H1 (cell line): ENCODE results near the gene CUTC. TPM values are rescaled to one million over a fixed set of nuclear protein-coding genes. Genes with fewer than 3 reads are reported as not detected.

Experiments used
- CTCF ChIA-PET: fragments of 300-600 bp; sonication (Branson Sonifier 250); formaldehyde crosslinking; loops from one replicate; lab custom pipeline; 2021; ENCODE audit not compliant: partially characterized antibody; lab: Charles Lee
- POLR2A ChIA-PET: fragments of 300-600 bp; sonication (Branson Sonifier 250); formaldehyde crosslinking; loops from one replicate; lab custom pipeline; 2021; ENCODE audit warnings: inconsistent platforms; ENCODE audit not compliant: partially characterized antibody; lab: Charles Lee
- DNase-seq, 2 experiments: peaks; one replicate each; pipeline versions ENCODE4 v3.0.0 to v3.0.0-alpha.2; 2010 to 2022; ENCODE audit warnings: low spot score in 2 of 2, low read depth in 1 of 2, mixed read lengths in 1 of 2
- FAIRE-seq: peaks from 2 replicates; lab custom pipeline; 2011; peaks lifted over from hg19 to GRCh38; lab: Jason Lieb, UNC
- H2AFZ ChIP-seq: 2 replicates; pipeline ENCODE4 v1.8.1; 2012; ENCODE audit warnings: low read length, inconsistent platforms
- H2AK5ac ChIP-seq: 2 replicates; pipeline ENCODE4 v1.6.1; 2013; ENCODE audit warnings: low read depth, low read length
- H2BK120ac ChIP-seq: replicated peaks from 2 replicates; pipeline ENCODE3; 2013; ENCODE audit warnings: low read depth, low read length, inconsistent platforms
- H2BK12ac ChIP-seq: 2 replicates; pipeline ENCODE4 v1.6.1; 2013; ENCODE audit warnings: low read depth, low read length
- H2BK15ac ChIP-seq: 2 replicates; pipeline ENCODE4 v1.6.1; 2013; ENCODE audit warnings: low read length
- H2BK20ac ChIP-seq: 2 replicates; pipeline ENCODE4 v1.6.1; 2013; ENCODE audit warnings: low read length
- H2BK5ac ChIP-seq: 2 replicates; pipeline ENCODE4 v1.6.1; 2013; ENCODE audit warnings: low read depth, low read length
- H3K14ac ChIP-seq: 2 replicates; pipeline ENCODE4 v1.6.1; 2013; ENCODE audit warnings: inconsistent platforms; ENCODE audit not compliant: insufficient read length
- H3K18ac ChIP-seq: 2 replicates; pipeline ENCODE4 v1.6.1; 2013; ENCODE audit warnings: low read length; ENCODE audit errors: extremely low read depth
- H3K23ac ChIP-seq: 2 replicates; pipeline ENCODE4 v1.6.1; 2013; ENCODE audit warnings: inconsistent platforms; ENCODE audit not compliant: insufficient read length
- H3K23me2 ChIP-seq: 2 replicates; pipeline ENCODE4 v1.6.1; 2013; ENCODE audit warnings: low read depth, low read length
- H3K27ac ChIP-seq: 2 replicates; pipeline ENCODE4 v1.6.1; 2011; ENCODE audit warnings: low read depth, low read length, inconsistent platforms
- H3K27me3 ChIP-seq, 4 experiments: replicated peaks in 1 of 4; 1 replicate in 1 of 4; 2 replicates in 3 of 4; pipeline versions ENCODE4 v1.6.1 to v1.8.1; 2011 to 2013; ENCODE audit warnings: low read length in 3 of 4, mild to moderate bottlenecking in 3 of 4, inconsistent platforms in 2 of 4, mixed read lengths in 2 of 4, moderate library complexity in 1 of 4; ENCODE audit not compliant: control insufficient read depth in 3 of 4, insufficient read depth in 3 of 4; ENCODE audit errors: extremely low read depth in 1 of 4
- H3K36me3 ChIP-seq, 4 experiments: 2 replicates each; pipeline versions ENCODE4 v1.6.1 to v1.8.1; 2011 to 2013; ENCODE audit warnings: mild to moderate bottlenecking in 4 of 4, low read length in 3 of 4, moderate library complexity in 2 of 4, control low read depth in 1 of 4, inconsistent platforms in 1 of 4; ENCODE audit not compliant: insufficient read depth in 4 of 4, control insufficient read depth in 2 of 4
- H3K4ac ChIP-seq: replicated peaks from 2 replicates; pipeline ENCODE3; 2013; ENCODE audit warnings: low read length, low read depth, mixed read lengths, inconsistent platforms; ENCODE audit not compliant: insufficient read length
- H3K4me1 ChIP-seq, 4 experiments: replicated peaks in 1 of 4; 1 replicate in 1 of 4; 2 replicates in 3 of 4; pipeline versions ENCODE4 v1.6.1 to v1.8.1; 2011 to 2013; ENCODE audit warnings: low read length in 3 of 4, inconsistent platforms in 2 of 4, mixed read lengths in 1 of 4; ENCODE audit not compliant: insufficient read depth in 4 of 4, control insufficient read depth in 3 of 4
- H3K4me2 ChIP-seq, 2 experiments: 2 replicates each; pipeline versions ENCODE4 v1.6.1 to v1.8.1; 2011 to 2013; ENCODE audit warnings: low read depth in 2 of 2, low read length in 2 of 2, control low read depth in 1 of 2, inconsistent platforms in 1 of 2, mild to moderate bottlenecking in 1 of 2; ENCODE audit not compliant: insufficient read depth in 1 of 2
- H3K4me3 ChIP-seq, 4 experiments: fragments of 200-600, 300-600 bp in 1 of 4; sonication (generic), shearing (Covaris generic), sonication (Bioruptor Twin) in 1 of 4; 2 replicates each; pipeline versions ENCODE4 v1.5.1 to v1.8.1; 2011 to 2016; ENCODE audit warnings: low read length in 4 of 4, low read depth in 3 of 4, control low read depth in 2 of 4, inconsistent platforms in 2 of 4, mild to moderate bottlenecking in 2 of 4, mixed read lengths in 1 of 4, moderate library complexity in 1 of 4; ENCODE audit not compliant: insufficient read depth in 2 of 4; ENCODE audit errors: extremely low read depth in 1 of 4
- H3K56ac ChIP-seq: replicated peaks from 2 replicates; pipeline ENCODE3; 2013; ENCODE audit warnings: low read depth, mild to moderate bottlenecking, mixed read lengths, low read length, inconsistent platforms; ENCODE audit not compliant: insufficient read length
- H3K79me1 ChIP-seq: 2 replicates; pipeline ENCODE4 v1.6.1; 2013; ENCODE audit warnings: low read depth, low read length, control low read depth
- H3K79me2 ChIP-seq, 2 experiments: 2 replicates each; pipeline versions ENCODE4 v1.6.1 to v1.8.1; 2012 to 2013; ENCODE audit warnings: low read length in 2 of 2, mild to moderate bottlenecking in 2 of 2, inconsistent platforms in 1 of 2; ENCODE audit not compliant: insufficient read depth in 2 of 2, control insufficient read depth in 1 of 2
- H3K9ac ChIP-seq, 4 experiments: replicated peaks in 1 of 4; 1 replicate in 1 of 4; 2 replicates in 3 of 4; pipeline versions ENCODE4 v1.6.1 to v1.8.1; 2011 to 2013; ENCODE audit warnings: low read depth in 3 of 4, low read length in 3 of 4, control low read depth in 2 of 4, mild to moderate bottlenecking in 2 of 4, moderate library complexity in 2 of 4, inconsistent platforms in 1 of 4; ENCODE audit errors: extremely low read depth in 1 of 4
- H3K9me3 ChIP-seq, 2 experiments: 2 replicates each; pipeline versions ENCODE4 v1.6.1 to v1.8.1; 2012 to 2013; ENCODE audit warnings: mild to moderate bottlenecking in 2 of 2, moderate library complexity in 2 of 2, control low read depth in 1 of 2, inconsistent platforms in 1 of 2, low read depth in 1 of 2, low read length in 1 of 2, mixed read lengths in 1 of 2; ENCODE audit not compliant: insufficient read depth in 2 of 2
- H4K20me1 ChIP-seq, 2 experiments: replicated peaks in 1 of 2; 2 replicates each; pipeline versions ENCODE3 to v1.8.1; 2011 to 2013; ENCODE audit warnings: inconsistent platforms in 2 of 2, low read length in 2 of 2, mild to moderate bottlenecking in 1 of 2; ENCODE audit not compliant: insufficient read depth in 2 of 2, control insufficient read depth in 1 of 2
- H4K5ac ChIP-seq: 2 replicates; pipeline ENCODE4 v1.6.1; 2013; ENCODE audit warnings: low read length, low read depth, mixed read lengths, inconsistent platforms; ENCODE audit not compliant: insufficient read length
- H4K8ac ChIP-seq: 2 replicates; pipeline ENCODE4 v1.8.0; 2013; ENCODE audit warnings: mild to moderate bottlenecking, moderate library complexity, low read length, inconsistent platforms; ENCODE audit not compliant: insufficient read depth; ENCODE audit errors: extremely low read depth
- H4K91ac ChIP-seq: replicated peaks from 2 replicates; pipeline ENCODE3; 2013; ENCODE audit warnings: low read length, mixed read lengths, inconsistent platforms; ENCODE audit not compliant: insufficient read length
- CHD1 ChIP-seq: IDR thresholded peaks from 2 replicates; pipeline ENCODE4 v1.6.1; 2012; ENCODE audit warnings: low read depth, low read length, improper control_type of control experiment
- CREB1 ChIP-seq: IDR thresholded peaks from 2 replicates; pipeline ENCODE4 v1.6.1; 2012; ENCODE audit warnings: inconsistent platforms
- JUN ChIP-seq: IDR thresholded peaks from 2 replicates; pipeline ENCODE4 v1.6.1; 2011; ENCODE audit warnings: low read depth, mild to moderate bottlenecking, improper control_type of control experiment, low read length
- NANOG ChIP-seq: IDR thresholded peaks from 2 replicates; pipeline ENCODE4 v1.6.1; 2011; ENCODE audit warnings: low read length, low read depth, mild to moderate bottlenecking, inconsistent platforms; ENCODE audit not compliant: insufficient read depth, poor library complexity, severe bottlenecking
- RNF2 ChIP-seq: fragments of 200-900, 300-1000 bp; sonication (generic); IDR thresholded peaks from 2 replicates; pipeline ENCODE4 v1.7.1; 2016; ENCODE audit warnings: borderline replicate concordance, low read depth, mild to moderate bottlenecking, antibody characterized with exemption, low read length; ENCODE audit not compliant: poor library complexity, severe bottlenecking; ENCODE audit errors: missing control alignments
- SIRT6 ChIP-seq: IDR thresholded peaks from one replicate; pipeline ENCODE4 v1.7.1; 2012; ENCODE audit warnings: low read length, inconsistent platforms
- SP2 ChIP-seq: IDR thresholded peaks from 2 replicates; pipeline ENCODE4 v1.6.1; 2012; ENCODE audit warnings: mild to moderate bottlenecking, low read length, inconsistent platforms
- TAF7 ChIP-seq: optimal IDR thresholded peaks from 2 replicates; pipeline ENCODE3; 2011; ENCODE audit warnings: low read depth, mild to moderate bottlenecking, inconsistent platforms, low read length, moderate library complexity, borderline replicate concordance
- WGBS, 2 experiments: shearing (Covaris generic) in 1 of 2; methylation state at CpG; one replicate each; pipeline versions ENCODE4 v1.1.6 to v1.1.7; 2013 to 2015; ENCODE audit warnings: low lambda C conversion rate in 2 of 2, mixed read lengths in 2 of 2, inconsistent platforms in 1 of 2, low coverage in 1 of 2, missing lambda C conversion rate in 1 of 2; ENCODE audit not compliant: insufficient replicate concordance in 2 of 2, insufficient coverage in 1 of 2, insufficient read length in 1 of 2; ENCODE audit errors: extremely low coverage in 1 of 2, missing lambda C conversion rate in 1 of 2; 5-methylcytosine and 5-hydroxymethylcytosine counted together
- polyA plus RNA-seq, 7 experiments: library from polyadenylated mRNA; depleted of rRNA in 3 of 7; stranded (reverse) in 5 of 7; unstranded in 2 of 7; fragments of >200 nt in 5 of 7; fragments of 200-250 nt in 2 of 7; gene quantifications; 1 replicate in 5 of 7; 2 replicates in 1 of 7; 4 replicates in 1 of 7; pipeline versions ENCODE4 v1.2.1 to v1.2.3, GENCODE V29; 2011 to 2013; ENCODE audit warnings: missing spikeins in 2 of 7, mixed read lengths in 2 of 7
- total RNA-seq: library from RNA; stranded (reverse); fragmentation: NEBNext Ultra II Directional; extraction: Animal tissue kit (Norgen Biotek cat#: 25700); gene quantifications from 2 replicates; pipeline ENCODE4 v1.2.1, GENCODE V29; 2021
- TF ChIP-seq, protein P1 (sequence below), 3 experiments: IDR thresholded peaks; 1 replicate in 2 of 3; 2 replicates in 1 of 3; pipeline versions ENCODE4 v1.5.1 to v1.6.1; 2011; ENCODE audit warnings: low read length in 3 of 3, mild to moderate bottlenecking in 3 of 3, inconsistent platforms in 2 of 3, low read depth in 1 of 3, moderate library complexity in 1 of 3; ENCODE audit not compliant: insufficient read depth in 1 of 3; ENCODE audit errors: control extremely low read depth in 1 of 3
- TF ChIP-seq, protein P2 (sequence below): IDR thresholded peaks from 2 replicates; pipeline ENCODE4 v1.6.1; 2012; ENCODE audit warnings: inconsistent platforms

The CUTC gene
- total and polyA plus RNA-seq, 2 of the 8 experiments (the other 6 are each of a cell fraction or from before 2014, with no cell fraction given): 25.3 to 25.6 TPM

DNA sequence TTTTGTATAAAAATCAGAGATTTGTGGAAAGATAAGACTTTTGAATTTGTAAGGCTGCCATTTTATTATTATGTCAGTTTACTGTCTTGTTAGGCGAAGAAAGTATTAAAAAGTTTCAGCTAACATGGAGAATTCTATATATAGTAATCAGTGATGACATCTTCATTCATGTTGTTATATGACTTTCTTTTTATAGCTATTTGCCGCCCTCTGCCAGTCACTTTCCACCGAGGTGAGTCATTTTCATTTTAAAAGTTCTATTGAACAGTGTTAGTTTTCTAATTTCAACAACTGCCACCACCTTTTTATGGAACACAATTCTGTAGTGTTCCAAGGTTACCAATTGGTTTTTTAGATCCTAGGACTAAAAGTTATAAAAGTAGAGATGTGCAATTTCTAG is 11.8 kb downstream of the CUTC start:
- Histone ChIP-seq H3K27ac (no peak overlapping the region), H2BK20ac (no peak overlapping the region), H2AK5ac (no peak overlapping the region), H3K18ac (no peak overlapping the region), H3K79me2 (no peaks in the 10 kb centered on the region), H2BK5ac (no peak overlapping the region), H3K79me1 (peaks cover 3% of the 10 kb centered on the region; the same call in 1 of the 2 replicates), H3K23ac (no peak overlapping the region), H3K4me2 (no peak overlapping the region), H3K36me3 (peaks cover 18 to 78% (median 48%) of the 10 kb centered on the region in 4 experiments), H3K9me3 (no peaks in the 10 kb centered on the region), H3K56ac (no peak overlapping the region), H3K23me2 (no peaks in the 10 kb centered on the region), H4K5ac (no peak overlapping the region), H3K9ac (no peak overlapping the region), H4K8ac (no peak overlapping the region), H3K4me3 (no peak overlapping the region), H3K4ac (no peak overlapping the region), H4K91ac (no peak overlapping the region), H3K4me1 (no peaks in the 10 kb centered on the region), H3K27me3 (peaks cover 0 to 1% (median 0%) of the 10 kb centered on the region in 4 experiments; a peak in 1 of 7 replicates), H2BK15ac (no peak overlapping the region), H3K14ac (no peak overlapping the region), H2BK12ac (no peak overlapping the region), H4K20me1 (peaks cover 0 to 4% of the 10 kb centered on the region in 2 experiments), H2BK120ac (no peak overlapping the region), H2AFZ (no peak overlapping the region)
- 95% methylated on average over 3 of the region's 3 CpGs; no CpG with 5 or more reads in 1 of the 2 experiments for WGBS, 2 experiments
- ChIA-PET POLR2A (interaction anchor here (1.2 to 1.9 kb wide), 2 partner anchors 11 to 12 kb away, joined by 4 to 8 read pairs; partner anchors contain the start of genes COX15 and CUTC), CTCF (interaction anchor here (0.9 to 1.7 kb wide), 2 partner anchors 9 to 10 kb away, joined by 3 read pairs; no protein-coding TSS in a partner anchor)
- no peak for DNase-seq
- no peak for FAIRE-seq
- TF ChIP-seq, protein P1, sequence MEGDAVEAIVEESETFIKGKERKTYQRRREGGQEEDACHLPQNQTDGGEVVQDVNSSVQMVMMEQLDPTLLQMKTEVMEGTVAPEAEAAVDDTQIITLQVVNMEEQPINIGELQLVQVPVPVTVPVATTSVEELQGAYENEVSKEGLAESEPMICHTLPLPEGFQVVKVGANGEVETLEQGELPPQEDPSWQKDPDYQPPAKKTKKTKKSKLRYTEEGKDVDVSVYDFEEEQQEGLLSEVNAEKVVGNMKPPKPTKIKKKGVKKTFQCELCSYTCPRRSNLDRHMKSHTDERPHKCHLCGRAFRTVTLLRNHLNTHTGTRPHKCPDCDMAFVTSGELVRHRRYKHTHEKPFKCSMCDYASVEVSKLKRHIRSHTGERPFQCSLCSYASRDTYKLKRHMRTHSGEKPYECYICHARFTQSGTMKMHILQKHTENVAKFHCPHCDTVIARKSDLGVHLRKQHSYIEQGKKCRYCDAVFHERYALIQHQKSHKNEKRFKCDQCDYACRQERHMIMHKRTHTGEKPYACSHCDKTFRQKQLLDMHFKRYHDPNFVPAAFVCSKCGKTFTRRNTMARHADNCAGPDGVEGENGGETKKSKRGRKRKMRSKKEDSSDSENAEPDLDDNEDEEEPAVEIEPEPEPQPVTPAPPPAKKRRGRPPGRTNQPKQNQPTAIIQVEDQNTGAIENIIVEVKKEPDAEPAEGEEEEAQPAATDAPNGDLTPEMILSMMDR (IDR thresholded peaks at IDR 0.05; ENCODE audit: control extremely low read depth in 1 of 3, insufficient read depth in 1 of 3, low read depth in 1 of 3, low read length in 3 of 3): no peak
- TF ChIP-seq SP2 (no peak), SIRT6 (no peak), CHD1 (no peak), JUN (no peak), TAF7 (no peak), RNF2 (no peak), CREB1 (no peak), NANOG (no peak)
- TF ChIP-seq, protein P2, sequence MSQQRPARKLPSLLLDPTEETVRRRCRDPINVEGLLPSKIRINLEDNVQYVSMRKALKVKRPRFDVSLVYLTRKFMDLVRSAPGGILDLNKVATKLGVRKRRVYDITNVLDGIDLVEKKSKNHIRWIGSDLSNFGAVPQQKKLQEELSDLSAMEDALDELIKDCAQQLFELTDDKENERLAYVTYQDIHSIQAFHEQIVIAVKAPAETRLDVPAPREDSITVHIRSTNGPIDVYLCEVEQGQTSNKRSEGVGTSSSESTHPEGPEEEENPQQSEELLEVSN: no peak
